RWPE1 (cell line): ENCODE results near the gene ABR.

Experiments used
- CTCF ChIA-PET: fragments of 350-600 bp; sonication (Branson Sonifier 250); formaldehyde crosslinking; extraction: SDS; loops from one replicate; lab custom pipeline; 2021; lab: Yijun Ruan, JAX
- POLR2A ChIA-PET: fragments of 400-600 bp; formaldehyde crosslinking; extraction: SDS; loops from one replicate; lab custom pipeline; 2020; ENCODE audit warnings: antibody characterized with exemption; ENCODE audit not compliant: low non-redundant PET; lab: Yijun Ruan, JAX
- DNase-seq: peaks from one replicate; pipeline ENCODE4 v3.0.0; 2012; ENCODE audit warnings: low spot score
- H3K27ac ChIP-seq: fragments of 450-650 bp; 2 replicates; pipeline ENCODE4 v1.5.1; 2017
- TF ChIP-seq, protein P1 (sequence below): fragments of 450-650 bp; conservative IDR thresholded peaks from 2 replicates; pipeline ENCODE4 v1.5.1; 2017; ENCODE audit warnings: low read depth, mild to moderate bottlenecking

Gene ABR

GRCh38 chr17:1025733-1026598 is 153.8 kb downstream of the ABR start:
- no peak for DNase-seq
- TF ChIP-seq, protein P1, sequence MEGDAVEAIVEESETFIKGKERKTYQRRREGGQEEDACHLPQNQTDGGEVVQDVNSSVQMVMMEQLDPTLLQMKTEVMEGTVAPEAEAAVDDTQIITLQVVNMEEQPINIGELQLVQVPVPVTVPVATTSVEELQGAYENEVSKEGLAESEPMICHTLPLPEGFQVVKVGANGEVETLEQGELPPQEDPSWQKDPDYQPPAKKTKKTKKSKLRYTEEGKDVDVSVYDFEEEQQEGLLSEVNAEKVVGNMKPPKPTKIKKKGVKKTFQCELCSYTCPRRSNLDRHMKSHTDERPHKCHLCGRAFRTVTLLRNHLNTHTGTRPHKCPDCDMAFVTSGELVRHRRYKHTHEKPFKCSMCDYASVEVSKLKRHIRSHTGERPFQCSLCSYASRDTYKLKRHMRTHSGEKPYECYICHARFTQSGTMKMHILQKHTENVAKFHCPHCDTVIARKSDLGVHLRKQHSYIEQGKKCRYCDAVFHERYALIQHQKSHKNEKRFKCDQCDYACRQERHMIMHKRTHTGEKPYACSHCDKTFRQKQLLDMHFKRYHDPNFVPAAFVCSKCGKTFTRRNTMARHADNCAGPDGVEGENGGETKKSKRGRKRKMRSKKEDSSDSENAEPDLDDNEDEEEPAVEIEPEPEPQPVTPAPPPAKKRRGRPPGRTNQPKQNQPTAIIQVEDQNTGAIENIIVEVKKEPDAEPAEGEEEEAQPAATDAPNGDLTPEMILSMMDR: no peak
- POLR2A ChIA-PET: no interaction called here
- CTCF ChIA-PET: interaction anchor here (0.5 to 0.6 kb wide), 2 partner anchors 27 to 614 kb away, joined by 3 read pairs; no protein-coding TSS in a partner anchor
- H3K27ac ChIP-seq: no peak overlapping the region

DNA sequence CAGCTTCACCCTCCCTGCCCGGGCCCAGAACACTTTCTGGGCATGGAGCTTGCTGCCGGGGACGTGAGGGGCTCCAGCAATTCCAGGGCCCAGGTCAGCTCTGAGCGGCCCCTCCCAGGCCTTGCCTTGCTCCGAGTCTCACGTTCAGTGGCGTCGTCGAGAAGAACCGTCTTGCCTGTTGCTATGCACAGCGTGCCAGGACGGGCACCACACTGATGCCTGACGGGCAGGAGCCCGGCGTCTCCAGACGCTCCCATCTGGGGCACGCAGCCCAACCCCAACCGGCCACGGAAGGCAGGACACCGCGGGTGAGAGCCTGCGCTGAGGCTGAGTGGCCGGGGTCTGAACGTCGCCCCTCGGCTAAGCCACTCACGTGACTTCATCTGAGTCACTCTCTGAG is 155.7 kb downstream of the ABR start:
- H3K27ac ChIP-seq: no peak overlapping the region
- ChIA-PET POLR2A (no interaction called here), CTCF (no interaction called here)
- DNase-seq: no peak
- TF ChIP-seq, protein P1: no peak

DNA sequence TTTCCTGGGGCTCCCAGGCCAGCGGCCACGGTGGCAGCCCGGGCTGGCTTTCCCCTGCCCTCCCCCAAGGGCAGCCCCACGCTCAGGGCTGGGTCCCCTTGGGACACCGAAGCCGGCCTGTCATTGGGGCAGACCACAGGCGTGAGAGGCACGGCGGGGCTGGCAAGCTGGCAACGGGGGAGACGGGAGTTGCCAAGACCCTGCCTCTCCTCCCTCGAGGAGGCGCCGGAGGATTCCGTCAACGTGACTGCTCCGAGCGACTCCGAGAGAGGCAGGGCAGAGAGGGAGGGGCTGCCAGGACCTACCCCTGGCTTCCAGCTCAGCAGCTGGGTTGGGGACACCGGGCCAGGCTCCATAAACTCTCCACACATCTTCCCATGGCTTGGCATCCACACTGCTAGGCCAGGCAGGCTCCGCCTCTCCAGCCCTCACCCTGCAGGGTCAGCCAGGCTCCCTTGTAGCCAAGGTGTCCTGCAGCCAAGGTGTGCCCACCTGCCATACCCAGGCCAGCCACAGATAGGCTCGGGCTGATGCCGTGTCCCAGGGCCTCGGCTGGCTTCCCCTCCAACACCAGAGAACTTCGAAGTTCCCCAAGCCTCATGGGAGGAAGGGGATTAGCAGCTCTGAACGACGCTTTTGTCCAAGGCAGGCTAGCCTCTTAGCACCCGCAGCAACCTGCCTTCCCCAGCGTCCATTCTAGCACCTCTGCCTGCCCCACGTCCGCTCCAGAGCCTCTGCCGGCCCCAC is 157.3 kb downstream of the ABR start:
- CTCF ChIA-PET: no interaction called here
- H3K27ac ChIP-seq: no peak overlapping the region
- TF ChIP-seq, protein P1: no peak
- DNase-seq: no peak
- POLR2A ChIA-PET: no interaction called here

DNA sequence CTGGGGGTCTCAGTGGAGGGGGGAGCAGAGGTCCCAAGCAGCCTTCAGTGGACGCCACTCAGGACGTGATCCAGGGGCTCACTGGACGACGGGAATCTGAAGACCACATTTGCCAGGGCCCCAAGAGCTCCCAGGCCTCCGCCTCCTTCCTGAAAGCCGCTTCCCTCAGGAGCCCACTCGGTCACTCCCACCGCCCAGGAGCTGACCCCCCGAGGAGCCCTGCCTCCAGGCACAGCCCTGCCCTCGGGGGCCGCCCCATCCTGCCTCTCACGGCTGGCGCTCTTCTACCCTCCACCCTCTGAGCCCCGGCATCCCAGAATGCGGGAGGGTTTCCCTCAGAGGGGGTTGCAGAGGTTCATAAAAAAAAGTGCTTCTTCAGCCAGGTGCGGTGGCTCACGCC is 158.6 kb downstream of the ABR start:
- DNase-seq: no peak
- ChIA-PET CTCF (no interaction called here), POLR2A (no interaction called here)
- TF ChIP-seq, protein P1: no peak
- no peak overlapping the region for H3K27ac ChIP-seq

DNA sequence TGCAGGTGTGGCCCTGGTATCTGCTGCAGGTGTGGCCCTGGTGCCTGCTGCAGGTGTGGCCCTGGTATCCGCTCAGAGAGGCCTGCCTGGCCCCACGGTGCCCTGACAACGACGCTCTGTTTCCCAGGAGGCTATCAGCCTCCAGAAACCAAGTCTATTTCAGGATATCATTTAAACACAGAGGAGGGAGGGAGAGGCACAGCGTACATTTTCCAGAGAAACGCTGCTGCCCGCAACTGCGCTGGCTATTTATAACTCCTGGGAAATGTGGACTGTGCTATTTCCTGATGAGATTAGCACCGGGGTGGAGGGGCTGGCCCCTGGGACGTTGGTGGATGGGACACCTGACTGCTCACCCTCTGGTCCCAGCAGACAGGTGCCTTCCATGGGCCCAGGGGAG is 160.3 kb downstream of the ABR start:
- DNase-seq: no peak
- CTCF ChIA-PET: interaction anchor here (0.5 to 1.4 kb wide), 2 partner anchors 36 to 137 kb away, joined by 3 read pairs; no protein-coding TSS in a partner anchor
- POLR2A ChIA-PET: no interaction called here
- TF ChIP-seq, protein P1: no peak
- H3K27ac ChIP-seq: no peak overlapping the region; the same call in 1 of the 2 replicates

DNA sequence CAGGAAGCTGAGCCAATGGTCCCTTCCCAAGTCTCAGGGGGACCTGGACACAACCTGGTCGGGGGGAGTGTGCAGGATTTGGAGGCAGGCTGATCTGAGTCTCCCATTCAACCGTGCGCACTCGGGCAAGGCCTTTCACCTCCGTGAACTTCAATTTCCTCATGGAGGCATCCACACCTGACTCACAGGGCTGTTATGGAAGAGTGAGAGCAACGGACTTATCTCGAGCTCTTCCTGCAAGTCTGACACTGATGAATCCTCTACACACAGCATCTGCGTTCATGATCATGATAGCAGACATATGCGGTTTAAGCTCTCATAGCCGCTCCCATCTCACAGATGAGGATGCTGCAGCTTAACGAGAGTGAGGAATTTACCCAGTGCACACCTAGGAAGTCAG is 161.2 kb downstream of the ABR start:
- POLR2A ChIA-PET: no interaction called here
- H3K27ac ChIP-seq: no peak overlapping the region
- TF ChIP-seq, protein P1: no peak
- CTCF ChIA-PET: interaction anchor here (1.4 kb wide), 1 partner anchor 37 kb away, joined by 3 read pairs; no protein-coding TSS in a partner anchor
- DNase-seq: no peak
